Fibroblast of lung (primary cell): ENCODE measurements around the gene BLID. TPM values are rescaled to one million over a fixed set of nuclear protein-coding genes. Genes with fewer than 3 reads are reported as not detected.

Experiments
- DNase-seq, 2 donors: peaks; one replicate each; pipeline versions ENCODE4 v3.0.0 to v3.0.0-alpha.2; 2010; ENCODE audit warnings: low read depth in 2 of 2
- H2AFZ ChIP-seq: 2 replicates; pipeline ENCODE4 v1.5.1; 2012; ENCODE audit warnings: low read length, control low read depth, inconsistent platforms
- H3K27ac ChIP-seq: 2 replicates; pipeline ENCODE4 v1.5.1; 2011; ENCODE audit warnings: low read length, control low read depth; ENCODE audit not compliant: insufficient read depth
- H3K27me3 ChIP-seq: 2 replicates; pipeline ENCODE4 v1.5.1; 2011; ENCODE audit warnings: mild to moderate bottlenecking, low read length; ENCODE audit not compliant: control insufficient read depth, insufficient read depth
- H3K36me3 ChIP-seq: 2 replicates; pipeline ENCODE4 v1.5.1; 2011; ENCODE audit warnings: low read length; ENCODE audit not compliant: control insufficient read depth, insufficient read depth
- H3K4me1 ChIP-seq: 2 replicates; pipeline ENCODE4 v1.5.1; 2011; ENCODE audit warnings: low read length; ENCODE audit not compliant: control insufficient read depth, insufficient read depth; ENCODE audit errors: extremely low read depth
- H3K4me2 ChIP-seq: 2 replicates; pipeline ENCODE4 v1.5.1; 2011; ENCODE audit warnings: low read length, control low read depth; ENCODE audit not compliant: insufficient read depth; ENCODE audit errors: extremely low read depth
- H3K4me3 ChIP-seq, 4 experiments: fragments of 200-600 bp in 1 of 4; sonication (generic) in 1 of 4; replicated peaks in 1 of 4; 2 replicates each; pipeline ENCODE4 v1.5.1; 2011 to 2016; ENCODE audit warnings: low read length in 4 of 4, low read depth in 3 of 4, mild to moderate bottlenecking in 3 of 4, control low read depth in 2 of 4, inconsistent platforms in 1 of 4, mixed read lengths in 1 of 4; ENCODE audit not compliant: insufficient read depth in 1 of 4; ENCODE audit errors: control extremely low read depth in 1 of 4
- H3K79me2 ChIP-seq: 2 replicates; pipeline ENCODE4 v1.5.1; 2012; ENCODE audit warnings: mild to moderate bottlenecking, low read length, inconsistent platforms; ENCODE audit not compliant: control insufficient read depth, insufficient read depth
- H3K9ac ChIP-seq: 2 replicates; pipeline ENCODE4 v1.5.1; 2011; ENCODE audit warnings: mild to moderate bottlenecking, low read length, control low read depth; ENCODE audit not compliant: insufficient read depth
- H3K9me3 ChIP-seq: 2 replicates; pipeline ENCODE4 v1.5.1; 2012; ENCODE audit warnings: low read depth, low read length; ENCODE audit not compliant: control insufficient read depth, insufficient read depth
- H4K20me1 ChIP-seq: 2 replicates; pipeline ENCODE4 v1.5.1; 2011; ENCODE audit warnings: low read length; ENCODE audit not compliant: control insufficient read depth, insufficient read depth; ENCODE audit errors: extremely low read depth
- EZH2 ChIP-seq: IDR thresholded peaks from 2 replicates; pipeline ENCODE4 v1.5.1; 2012; ENCODE audit warnings: low read length, control low read depth, mild to moderate bottlenecking; ENCODE audit errors: missing control alignments
- polyA plus RNA-seq, 2 donors: library from polyadenylated mRNA; depleted of rRNA in 1 of 2; stranded (reverse) in 1 of 2; unstranded in 1 of 2; fragments of >200 nt; gene quantifications; 2 replicates each; pipeline ENCODE4 v1.2.1, GENCODE V29; 2011 to 2012; ENCODE audit warnings: missing spikeins in 1 of 2
- total RNA-seq: library from RNA; depleted of rRNA; stranded (reverse); fragments of >200 nt; gene quantifications from 2 replicates; pipeline ENCODE4 v1.2.1, GENCODE V29; 2014
- TF ChIP-seq, protein P1 (sequence below), 2 donors: IDR thresholded peaks in 1 of 2; conservative IDR thresholded peaks in 1 of 2; 1 replicate in 1 of 2; 2 replicates in 1 of 2; pipeline ENCODE4 v1.5.1; 2011 to 2012; ENCODE audit warnings: low read length in 2 of 2, control low read depth in 1 of 2, inconsistent platforms in 1 of 2, low read depth in 1 of 2, mild to moderate bottlenecking in 1 of 2

Gene BLID
- total and polyA plus RNA-seq, 2 donors (not counting 1 experiment from before 2014, with no cell fraction given) = 0.32 to 7.9 TPM

DNA sequence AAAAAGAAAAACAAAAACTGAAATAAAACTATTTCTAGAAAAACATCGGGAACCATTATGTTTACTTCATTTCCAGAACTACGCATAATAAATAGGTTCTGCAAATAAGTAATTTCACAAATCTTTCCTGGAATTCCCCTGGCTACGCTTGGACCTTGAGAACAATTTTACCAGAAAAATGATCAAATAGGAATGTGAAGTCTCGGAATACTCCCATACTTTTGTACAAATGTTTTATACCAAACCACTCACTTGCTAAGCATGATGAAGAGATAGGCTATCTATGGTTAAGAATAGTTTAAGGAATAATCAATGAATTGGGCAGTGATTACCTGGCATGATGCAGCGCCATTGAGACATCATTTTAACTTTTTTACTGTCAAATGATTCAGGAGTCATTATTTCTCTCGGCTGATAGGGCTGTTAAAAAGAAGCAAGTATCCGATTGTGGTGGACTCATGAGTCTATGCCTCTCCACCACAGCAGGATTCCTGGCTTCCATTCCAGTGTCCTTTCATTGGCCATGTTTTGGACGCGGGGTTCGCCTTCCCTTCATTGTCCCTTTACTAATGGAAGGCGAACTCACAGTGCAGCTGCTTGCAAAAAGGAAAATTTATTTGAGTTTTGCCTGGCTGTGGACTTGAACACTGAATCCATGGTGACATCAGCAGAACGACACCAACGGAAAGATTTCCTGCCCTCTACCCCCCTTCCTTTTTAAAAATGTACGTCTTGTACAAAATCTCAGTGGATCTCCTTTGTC, 39.9 kb upstream of the BLID start:
- no peak overlapping the region for H3K9ac ChIP-seq
- H3K27ac ChIP-seq = peak overlapping the region; percentile 89
- peak in 1 of 2 donors; percentile 73 for DNase-seq
- H3K79me2 ChIP-seq = peaks cover 100% of the 10 kb centered on the region
- peaks cover 31% of the 10 kb centered on the region for H3K4me1 ChIP-seq
- peak overlapping the region in 3 of 4 experiments; percentile 34 to 61 (median 36) for H3K4me3 ChIP-seq
- no peak overlapping the region for H2AFZ ChIP-seq
- H3K4me2 ChIP-seq = peak overlapping the region; percentile 74
- H4K20me1 ChIP-seq = no peaks in the 10 kb centered on the region
- TF ChIP-seq EZH2 = no peak
- TF ChIP-seq, protein P1, sequence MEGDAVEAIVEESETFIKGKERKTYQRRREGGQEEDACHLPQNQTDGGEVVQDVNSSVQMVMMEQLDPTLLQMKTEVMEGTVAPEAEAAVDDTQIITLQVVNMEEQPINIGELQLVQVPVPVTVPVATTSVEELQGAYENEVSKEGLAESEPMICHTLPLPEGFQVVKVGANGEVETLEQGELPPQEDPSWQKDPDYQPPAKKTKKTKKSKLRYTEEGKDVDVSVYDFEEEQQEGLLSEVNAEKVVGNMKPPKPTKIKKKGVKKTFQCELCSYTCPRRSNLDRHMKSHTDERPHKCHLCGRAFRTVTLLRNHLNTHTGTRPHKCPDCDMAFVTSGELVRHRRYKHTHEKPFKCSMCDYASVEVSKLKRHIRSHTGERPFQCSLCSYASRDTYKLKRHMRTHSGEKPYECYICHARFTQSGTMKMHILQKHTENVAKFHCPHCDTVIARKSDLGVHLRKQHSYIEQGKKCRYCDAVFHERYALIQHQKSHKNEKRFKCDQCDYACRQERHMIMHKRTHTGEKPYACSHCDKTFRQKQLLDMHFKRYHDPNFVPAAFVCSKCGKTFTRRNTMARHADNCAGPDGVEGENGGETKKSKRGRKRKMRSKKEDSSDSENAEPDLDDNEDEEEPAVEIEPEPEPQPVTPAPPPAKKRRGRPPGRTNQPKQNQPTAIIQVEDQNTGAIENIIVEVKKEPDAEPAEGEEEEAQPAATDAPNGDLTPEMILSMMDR (conservative IDR thresholded peaks at IDR 0.05 in 1 of 2, IDR thresholded peaks at IDR 0.05 in 1 of 2; ENCODE audit: low read depth in 1 of 2, low read length in 2 of 2) = no peak
- no peaks in the 10 kb centered on the region for H3K27me3 ChIP-seq
- H3K36me3 ChIP-seq = peaks cover 13% of the 10 kb centered on the region
- no peaks in the 10 kb centered on the region for H3K9me3 ChIP-seq

- H3K4me1 ChIP-seq = peaks cover 23% of the 10 kb centered on the region
- no peaks in the 10 kb centered on the region for H4K20me1 ChIP-seq
- peak overlapping the region; percentile 6 for H3K27ac ChIP-seq
- no peak for TF ChIP-seq EZH2
- TF ChIP-seq, protein P1 (conservative IDR thresholded peaks at IDR 0.05 in 1 of 2, IDR thresholded peaks at IDR 0.05 in 1 of 2; ENCODE audit: low read depth in 1 of 2, low read length in 2 of 2) = no peak
- H3K4me2 ChIP-seq = peak overlapping the region; percentile 65
- DNase-seq = no peak
- H2AFZ ChIP-seq = no peak overlapping the region
- H3K4me3 ChIP-seq = peak overlapping the region in 2 of 4 experiments; percentile 36 to 61
- H3K9ac ChIP-seq = no peak overlapping the region
- no peaks in the 10 kb centered on the region for H3K27me3 ChIP-seq
- H3K9me3 ChIP-seq = no peaks in the 10 kb centered on the region
- peaks cover 7% of the 10 kb centered on the region for H3K36me3 ChIP-seq
- peaks cover 100% of the 10 kb centered on the region for H3K79me2 ChIP-seq
These were observed 39.0 kb upstream of the BLID start for GRCh38 chr11:122154994-122155393.

- H3K36me3 ChIP-seq = peaks cover 7% of the 10 kb centered on the region
- H3K79me2 ChIP-seq = peaks cover 100% of the 10 kb centered on the region
- H3K4me1 ChIP-seq = peaks cover 18% of the 10 kb centered on the region
- peak overlapping the region in 3 of 4 experiments; percentile 27 to 61 (median 36) for H3K4me3 ChIP-seq
- TF ChIP-seq, protein P1 (conservative IDR thresholded peaks at IDR 0.05 in 1 of 2, IDR thresholded peaks at IDR 0.05 in 1 of 2; ENCODE audit: low read depth in 1 of 2, low read length in 2 of 2) = no peak
- no peak for TF ChIP-seq EZH2
- no peaks in the 10 kb centered on the region for H3K27me3 ChIP-seq
- no peaks in the 10 kb centered on the region for H3K9me3 ChIP-seq
- H4K20me1 ChIP-seq = no peaks in the 10 kb centered on the region
- no peak overlapping the region for H3K9ac ChIP-seq
- H3K27ac ChIP-seq = peak overlapping the region; percentile 6
- no peak overlapping the region for H2AFZ ChIP-seq
- DNase-seq = no peak
- peak overlapping the region; percentile 65 for H3K4me2 ChIP-seq
These were observed 38.2 kb upstream of the BLID start for GRCh38 chr11:122154227-122154626.
